Karpas-422 (cell line): ENCODE data around the gene C15orf62. TPM values are rescaled to one million over a fixed set of nuclear protein-coding genes. Genes with fewer than 3 reads are reported as not detected.

ENCODE experiments used
- DNase-seq: peaks from one replicate; pipeline ENCODE4 v3.0.0-alpha.2; 2015
- H2AFZ ChIP-seq: fragments of 200-600 bp; sonication (generic); 2 replicates; pipeline ENCODE4 v1.6.1; 2014; ENCODE audit warnings: antibody characterized with exemption, low read length, mixed read lengths
- H3K27ac ChIP-seq: fragments of 200-600 bp; sonication (generic); 2 replicates; pipeline ENCODE4 v1.5.1; 2014; ENCODE audit warnings: mild to moderate bottlenecking, low read length, moderate library complexity
- H3K27me3 ChIP-seq: fragments of 200-600 bp; sonication (generic); 2 replicates; pipeline ENCODE4 v1.6.1; 2014; ENCODE audit warnings: low read length, mixed read lengths
- H3K36me3 ChIP-seq: fragments of 200-600 bp; sonication (generic); 2 replicates; pipeline ENCODE4 v1.6.1; 2014; ENCODE audit warnings: low read length, mixed read lengths; ENCODE audit not compliant: insufficient read depth
- H3K4me1 ChIP-seq: fragments of 200-600 bp; sonication (generic); 2 replicates; pipeline ENCODE4 v1.6.1; 2014; ENCODE audit warnings: mild to moderate bottlenecking, low read length, mixed read lengths
- H3K4me2 ChIP-seq: fragments of 200-600 bp; sonication (generic); 2 replicates; pipeline ENCODE4 v1.6.1; 2014; ENCODE audit warnings: low read length, low read depth, mild to moderate bottlenecking; ENCODE audit not compliant: poor library complexity, severe bottlenecking
- H3K4me3 ChIP-seq: fragments of 200-600 bp; sonication (generic); 2 replicates; pipeline ENCODE4 v1.5.1; 2014; ENCODE audit warnings: mild to moderate bottlenecking, antibody characterized with exemption, low read length, mixed read lengths
- H3K79me2 ChIP-seq: fragments of 200-600 bp; sonication (generic); 2 replicates; pipeline ENCODE4 v1.6.1; 2014; ENCODE audit warnings: mild to moderate bottlenecking, low read length, mixed read lengths
- H3K9ac ChIP-seq: fragments of 200-600 bp; sonication (generic); 2 replicates; pipeline ENCODE4 v1.6.0; 2014; ENCODE audit warnings: low read length
- H3K9me2 ChIP-seq: fragments of 200-600 bp; sonication (generic), shearing (Covaris generic); replicated peaks from 2 replicates; pipeline ENCODE4 v1.6.0; 2014; ENCODE audit warnings: mild to moderate bottlenecking, low read length, moderate library complexity; ENCODE audit not compliant: insufficient read depth
- H3K9me3 ChIP-seq: fragments of 300-700, 200-600 bp; sonication (generic); 2 replicates; pipeline ENCODE4 v1.6.1; 2014; ENCODE audit warnings: low read length, mixed read lengths
- H4K20me1 ChIP-seq: fragments of 200-600 bp; sonication (generic); 2 replicates; pipeline ENCODE4 v1.6.1; 2014; ENCODE audit warnings: mild to moderate bottlenecking, antibody characterized with exemption, low read length, low read depth; ENCODE audit not compliant: insufficient read depth
- total RNA-seq: library from RNA; depleted of rRNA; stranded (reverse); fragments of >200 nt; shearing (Covaris generic); gene quantifications from 2 replicates; pipeline ENCODE4 v1.2.3, GENCODE V29; 2014; ENCODE audit warnings: low replicate concordance

C15orf62 gene
- total RNA-seq, 1 experiment from 2014 or later, result 2.4 TPM

DNA sequence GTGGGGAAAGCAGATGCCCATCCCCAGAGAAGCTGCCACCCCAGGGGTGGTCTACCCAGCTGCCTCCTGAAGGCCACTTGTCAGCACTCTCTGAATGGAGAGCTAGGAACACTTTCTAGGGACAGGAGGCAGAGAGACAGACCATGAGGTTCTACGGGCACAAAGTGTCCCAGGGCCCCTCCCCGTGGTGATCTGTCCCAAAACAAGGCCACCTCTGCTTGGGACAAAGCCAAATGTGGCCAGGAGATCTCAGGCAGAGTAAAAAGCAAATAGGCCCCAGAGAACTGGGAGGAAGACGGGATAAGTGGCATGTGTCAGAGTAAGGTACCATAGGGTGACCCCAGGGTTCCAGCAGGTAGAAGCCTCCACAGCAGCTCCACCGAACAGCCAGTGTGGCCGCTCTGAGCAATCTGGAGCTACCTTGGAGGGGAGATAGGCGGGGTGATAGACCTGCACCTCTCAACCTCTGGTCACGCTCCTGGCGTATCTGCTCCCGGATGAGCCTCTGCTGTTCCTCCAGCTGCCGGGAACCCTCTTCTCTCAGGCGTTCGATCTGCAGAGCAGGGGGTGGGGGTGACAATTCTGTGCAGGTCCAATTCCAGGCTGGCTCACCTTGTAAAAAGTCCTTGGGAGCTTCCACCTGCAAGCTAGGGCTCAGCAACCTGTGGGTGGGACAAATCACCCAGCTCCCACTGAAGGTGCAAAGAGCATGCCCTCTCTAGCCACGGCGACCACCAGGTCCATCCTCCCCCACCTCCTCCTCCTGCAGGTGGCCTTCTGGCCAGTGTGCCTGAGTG, 6.2 kb downstream of the C15orf62 start:
- Histone ChIP-seq H3K27ac (no peak overlapping the region), H3K36me3 (peaks cover 3% of the 10 kb centered on the region; the same call in 1 of the 2 replicates), H3K4me3 (no peak overlapping the region), H3K4me1 (peaks cover 18% of the 10 kb centered on the region), H3K79me2 (no peaks in the 10 kb centered on the region), H3K27me3 (no peaks in the 10 kb centered on the region), H3K9me2 (no peaks in the 10 kb centered on the region), H3K4me2 (no peak overlapping the region), H2AFZ (no peak overlapping the region), H4K20me1 (peaks cover 6% of the 10 kb centered on the region; the same call in 1 of the 2 replicates), H3K9me3 (no peaks in the 10 kb centered on the region), H3K9ac (no peak overlapping the region)
- DNase-seq, result no peak

DNA sequence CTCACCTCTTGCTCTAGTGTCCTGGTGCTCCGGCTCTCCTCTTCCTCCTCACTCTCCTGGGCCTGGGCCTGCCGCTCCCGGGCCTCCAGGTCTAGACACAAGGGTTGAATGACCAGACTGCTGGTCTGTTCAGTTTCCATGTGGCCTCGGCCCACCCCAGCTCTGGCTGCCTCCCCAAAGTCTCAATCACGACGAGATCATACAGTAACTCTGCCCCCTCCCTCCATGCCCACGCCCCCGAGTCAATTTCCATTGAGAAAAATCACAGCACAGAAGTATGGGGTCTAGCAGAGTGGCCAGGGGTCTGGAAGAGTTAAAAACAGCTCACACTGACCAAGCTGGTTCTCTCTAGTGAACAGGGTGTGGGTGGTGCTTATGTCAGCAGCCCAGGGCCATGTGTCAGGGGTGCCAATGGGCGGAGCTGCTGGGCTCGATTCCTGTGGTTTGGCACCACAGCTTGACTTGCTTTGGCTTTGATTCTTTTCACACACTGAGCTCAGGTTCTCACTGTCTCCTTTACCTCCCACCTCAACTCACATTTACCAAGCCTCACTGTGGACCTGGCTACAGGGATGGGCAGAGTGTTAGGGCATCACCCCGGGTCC, 6.9 kb downstream of the C15orf62 start:
- no peaks in the 10 kb centered on the region for H3K79me2 ChIP-seq
- H3K4me2 ChIP-seq, result no peak overlapping the region
- H4K20me1 ChIP-seq, result peaks cover 6% of the 10 kb centered on the region; the same call in 1 of the 2 replicates
- H3K4me3 ChIP-seq, result no peak overlapping the region
- DNase-seq, result no peak
- H3K27me3 ChIP-seq, result no peaks in the 10 kb centered on the region
- no peaks in the 10 kb centered on the region for H3K9me2 ChIP-seq
- H3K9ac ChIP-seq, result no peak overlapping the region
- peaks cover 11% of the 10 kb centered on the region for H3K4me1 ChIP-seq
- no peak overlapping the region for H2AFZ ChIP-seq
- H3K27ac ChIP-seq, result no peak overlapping the region
- no peaks in the 10 kb centered on the region for H3K9me3 ChIP-seq
- peaks cover 3% of the 10 kb centered on the region; the same call in 1 of the 2 replicates for H3K36me3 ChIP-seq

DNA sequence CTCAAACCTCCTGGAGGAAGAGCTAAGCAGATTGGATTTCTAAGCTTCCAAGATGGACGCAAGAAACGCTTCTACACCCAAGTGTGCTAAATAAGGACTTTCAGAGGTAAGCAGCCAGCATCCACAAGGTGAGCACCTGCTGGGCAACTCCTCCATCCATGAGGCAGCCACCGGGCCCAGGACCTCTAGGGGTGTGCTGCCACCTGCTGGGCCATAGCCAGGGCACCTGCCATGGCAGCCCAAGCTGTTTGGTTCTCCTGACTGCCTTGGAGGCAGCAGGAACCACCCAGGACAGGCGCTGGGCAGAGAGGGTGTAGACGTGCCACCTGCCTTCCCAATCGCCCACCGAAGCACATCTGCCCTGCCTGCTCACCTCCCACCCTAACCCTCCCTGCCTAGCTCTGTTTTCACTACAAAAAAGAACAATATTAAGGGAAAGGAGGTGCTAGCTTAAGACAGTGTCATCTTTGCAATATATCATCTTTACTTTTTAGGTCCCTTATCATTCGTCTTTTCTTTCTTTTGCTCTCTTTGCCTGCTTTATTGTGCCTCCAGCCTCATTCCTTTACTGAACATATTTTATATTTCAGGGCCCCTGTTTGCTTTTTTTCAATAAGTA, 12.9 kb downstream of the C15orf62 start:
- no peak overlapping the region for H3K9ac ChIP-seq
- peaks cover 9% of the 10 kb centered on the region for H3K4me1 ChIP-seq
- H3K36me3 ChIP-seq, result no peaks in the 10 kb centered on the region
- H3K27me3 ChIP-seq, result no peaks in the 10 kb centered on the region
- H3K9me3 ChIP-seq, result no peaks in the 10 kb centered on the region
- H3K9me2 ChIP-seq, result no peaks in the 10 kb centered on the region
- no peak overlapping the region for H3K4me2 ChIP-seq
- peaks cover 16% of the 10 kb centered on the region for H4K20me1 ChIP-seq
- H2AFZ ChIP-seq, result no peak overlapping the region
- peak; percentile 91 for DNase-seq
- no peak overlapping the region for H3K4me3 ChIP-seq
- no peak overlapping the region for H3K27ac ChIP-seq
- peaks cover 4% of the 10 kb centered on the region; the same call in 1 of the 2 replicates for H3K79me2 ChIP-seq

DNA sequence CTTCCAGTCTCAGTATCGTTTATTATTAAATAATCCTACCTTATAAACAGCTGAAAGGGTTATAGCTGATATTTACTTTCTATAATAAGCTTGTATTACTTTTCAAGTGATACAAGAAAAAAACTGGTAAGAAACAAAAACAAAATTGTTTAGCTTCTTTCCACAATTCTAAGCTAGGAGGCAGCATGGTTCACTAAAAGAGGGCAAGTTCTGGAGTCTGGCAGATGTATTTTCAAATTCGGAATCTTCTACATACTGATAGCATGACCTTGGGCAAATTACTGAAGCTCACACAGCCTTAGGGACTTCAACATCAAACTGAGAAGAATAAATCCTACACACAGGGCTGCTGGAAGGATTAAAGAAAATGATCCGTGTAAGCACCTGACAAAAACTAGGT, 15.4 kb downstream of the C15orf62 start:
- Histone ChIP-seq H3K4me3 (no peak overlapping the region), H3K4me1 (peaks cover 9% of the 10 kb centered on the region), H3K36me3 (no peaks in the 10 kb centered on the region), H2AFZ (no peak overlapping the region), H3K27me3 (no peaks in the 10 kb centered on the region), H3K4me2 (no peak overlapping the region), H4K20me1 (peaks cover 24% of the 10 kb centered on the region), H3K9me2 (no peaks in the 10 kb centered on the region), H3K79me2 (peaks cover 4% of the 10 kb centered on the region; the same call in 1 of the 2 replicates), H3K27ac (no peak overlapping the region), H3K9me3 (no peaks in the 10 kb centered on the region), H3K9ac (no peak overlapping the region)
- DNase-seq, result no peak

DNA sequence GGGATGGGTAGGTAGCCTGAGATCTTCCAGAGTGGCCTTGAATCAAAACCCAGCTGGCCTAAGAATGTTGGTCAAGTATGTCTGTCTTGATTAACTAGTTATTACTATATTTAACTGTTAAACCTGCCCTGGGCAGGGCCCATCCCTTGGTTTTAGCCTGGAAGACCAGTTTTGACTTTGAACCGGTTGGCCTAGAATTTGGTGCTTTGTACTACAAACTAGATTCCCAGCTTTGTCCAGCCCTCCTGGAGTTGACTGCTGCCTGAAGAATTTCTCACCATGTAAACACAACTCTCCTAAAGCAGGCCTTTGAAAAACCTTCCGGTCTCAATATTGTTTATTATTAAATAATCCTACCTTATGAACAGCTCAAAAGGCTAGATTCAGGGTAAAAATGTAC, 16.0 kb downstream of the C15orf62 start:
- Histone ChIP-seq H4K20me1 (peaks cover 24% of the 10 kb centered on the region), H3K27me3 (no peaks in the 10 kb centered on the region), H3K4me3 (no peak overlapping the region), H3K27ac (no peak overlapping the region), H3K4me2 (no peak overlapping the region), H3K9ac (no peak overlapping the region), H3K79me2 (peaks cover 4% of the 10 kb centered on the region; the same call in 1 of the 2 replicates), H3K9me3 (no peaks in the 10 kb centered on the region), H3K9me2 (no peaks in the 10 kb centered on the region), H3K4me1 (peaks cover 9% of the 10 kb centered on the region), H3K36me3 (no peaks in the 10 kb centered on the region), H2AFZ (no peak overlapping the region)
- DNase-seq, result no peak

DNA sequence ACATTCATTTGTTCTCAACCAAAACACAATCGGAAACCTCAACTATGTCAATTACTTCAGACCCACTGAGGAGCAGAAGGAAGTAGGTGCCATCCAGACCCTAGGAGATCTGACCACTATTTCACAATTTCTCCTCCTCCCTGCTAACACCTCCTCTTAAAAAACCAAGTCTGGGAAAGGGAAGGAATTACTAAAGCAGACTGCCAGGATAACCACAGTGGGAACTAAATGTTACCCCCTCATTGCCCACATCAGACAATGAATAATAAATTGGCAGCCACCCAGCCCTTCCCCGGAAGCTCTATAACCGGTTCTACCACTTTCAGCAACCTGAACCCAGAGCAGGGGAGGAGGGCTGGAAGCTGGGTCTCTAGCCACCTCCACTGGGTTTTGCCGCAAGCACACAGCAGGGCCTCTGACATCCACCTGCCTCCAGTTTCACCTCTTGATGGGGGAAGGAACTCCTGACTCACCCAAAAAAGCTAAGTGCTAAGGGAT, 17.6 kb downstream of the C15orf62 start:
- no peak overlapping the region for H3K4me2 ChIP-seq
- no peak for DNase-seq
- no peaks in the 10 kb centered on the region for H3K9me2 ChIP-seq
- peaks cover 4% of the 10 kb centered on the region; the same call in 1 of the 2 replicates for H3K79me2 ChIP-seq
- H3K27me3 ChIP-seq, result no peaks in the 10 kb centered on the region
- H3K4me3 ChIP-seq, result no peak overlapping the region
- no peaks in the 10 kb centered on the region for H3K9me3 ChIP-seq
- no peak overlapping the region for H3K27ac ChIP-seq
- no peak overlapping the region for H2AFZ ChIP-seq
- no peaks in the 10 kb centered on the region for H3K36me3 ChIP-seq
- no peak overlapping the region for H3K9ac ChIP-seq
- peaks cover 7% of the 10 kb centered on the region for H3K4me1 ChIP-seq
- H4K20me1 ChIP-seq, result peaks cover 24% of the 10 kb centered on the region

DNA sequence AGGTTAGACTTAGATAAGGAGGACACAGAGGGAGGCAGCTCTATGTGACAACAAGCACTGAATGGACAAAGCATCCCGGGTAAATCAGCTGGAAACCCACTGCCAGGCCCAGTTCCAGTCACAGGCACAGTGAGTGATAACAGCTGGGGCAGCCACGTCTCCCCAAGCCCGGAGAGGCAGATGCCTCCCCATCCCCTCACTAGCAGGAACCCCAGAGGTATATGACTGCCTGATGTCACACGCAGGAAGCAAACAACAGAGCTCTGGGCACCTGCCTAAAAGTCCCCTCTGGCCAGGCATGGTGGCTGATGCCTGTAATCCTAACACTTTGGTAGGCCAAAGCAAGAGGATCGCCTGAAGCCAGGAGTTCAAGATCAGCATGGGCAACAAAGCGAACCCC, 18.2 kb downstream of the C15orf62 start:
- H3K4me3 ChIP-seq, result no peak overlapping the region
- no peaks in the 10 kb centered on the region for H3K27me3 ChIP-seq
- H3K4me2 ChIP-seq, result no peak overlapping the region
- peaks cover 1% of the 10 kb centered on the region for H3K4me1 ChIP-seq
- no peak overlapping the region for H3K27ac ChIP-seq
- H3K79me2 ChIP-seq, result peaks cover 4% of the 10 kb centered on the region; the same call in 1 of the 2 replicates
- H3K9me3 ChIP-seq, result no peaks in the 10 kb centered on the region
- no peak for DNase-seq
- H3K9me2 ChIP-seq, result no peaks in the 10 kb centered on the region
- H3K36me3 ChIP-seq, result no peaks in the 10 kb centered on the region
- peaks cover 24% of the 10 kb centered on the region for H4K20me1 ChIP-seq
- no peak overlapping the region for H2AFZ ChIP-seq
- H3K9ac ChIP-seq, result no peak overlapping the region

DNA sequence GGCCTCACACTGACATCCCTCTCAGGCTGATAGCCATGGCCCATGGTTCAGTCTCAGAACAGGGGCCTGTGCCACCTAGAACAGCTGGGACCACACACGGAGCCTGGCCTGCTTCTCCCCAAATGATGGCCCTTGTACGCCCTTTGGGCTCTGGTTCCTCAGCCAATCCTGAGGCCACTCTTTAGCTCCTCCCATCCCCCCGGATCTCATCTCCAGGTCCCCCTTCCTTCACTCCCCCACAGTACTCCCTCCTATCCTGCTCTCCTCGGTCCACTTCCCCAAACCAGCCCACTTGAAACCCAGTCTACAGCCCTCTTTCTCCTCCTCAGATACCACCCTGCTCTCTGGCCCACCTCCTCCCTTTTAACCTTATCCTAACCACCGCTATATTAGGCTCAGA, 19.3 kb downstream of the C15orf62 start:
- H3K4me3 ChIP-seq, result no peak overlapping the region
- H3K9ac ChIP-seq, result no peak overlapping the region

More for the DNA sequence above, 19.3 kb downstream of the C15orf62 start:
- H3K4me2 ChIP-seq, result no peak overlapping the region
- no peaks in the 10 kb centered on the region for H3K27me3 ChIP-seq
- no peaks in the 10 kb centered on the region for H3K9me2 ChIP-seq
- H3K36me3 ChIP-seq, result no peaks in the 10 kb centered on the region
- no peak overlapping the region for H2AFZ ChIP-seq
- H3K4me1 ChIP-seq, result no peaks in the 10 kb centered on the region
- no peak for DNase-seq
- H3K27ac ChIP-seq, result no peak overlapping the region
- H3K9me3 ChIP-seq, result no peaks in the 10 kb centered on the region
- H3K79me2 ChIP-seq, result peaks cover 9% of the 10 kb centered on the region; the same call in 1 of the 2 replicates
- peaks cover 24% of the 10 kb centered on the region for H4K20me1 ChIP-seq
